Stimulated activated naive CD8-positive, alpha-beta T cell treated with anti-CD3 and anti-CD28 coated beads, Interleukin-15, Interleukin-2, amounts not matched to agents 100 ng/mL and 50 ng/mL, for 24 hours (primary cell): ENCODE data around the gene ACP6.
"Not testable (repeated sequence)": the region's sequence is repeated elsewhere in the genome, so short reads cannot be mapped to it uniquely, and the experiment has no call there.

ENCODE experiments used
- H3K27ac Mint-ChIP-seq: one replicate; pipeline ENCODE4 v1.8.0; 2021; ENCODE audit warnings: mild to moderate bottlenecking, mixed read lengths
- H3K27me3 Mint-ChIP-seq: one replicate; pipeline ENCODE4 v1.8.0; 2021; ENCODE audit warnings: mixed read lengths
- H3K36me3 Mint-ChIP-seq: one replicate; pipeline ENCODE4 v1.8.0; 2021; ENCODE audit warnings: low read depth, mixed read lengths
- H3K4me1 Mint-ChIP-seq: one replicate; pipeline ENCODE4 v1.8.0; 2021; ENCODE audit warnings: low read depth, mixed read lengths
- H3K4me3 Mint-ChIP-seq: one replicate; pipeline ENCODE4 v1.8.0; 2021; ENCODE audit warnings: mild to moderate bottlenecking, mixed read lengths
- H3K9me3 Mint-ChIP-seq: one replicate; pipeline ENCODE4 v1.8.0; 2021; ENCODE audit warnings: mixed read lengths

The ACP6 gene

GRCh38 chr1:147618771-147619170 is 51.6 kb downstream of the ACP6 start:
- Mint-ChIP-seq H3K9me3 (no peaks in the 10 kb centered on the region), H3K36me3 (peaks cover 66% of the 10 kb centered on the region), H3K27me3 (no peaks in the 10 kb centered on the region), H3K4me1 (peaks cover 19% of the 10 kb centered on the region), H3K4me3 (no peak overlapping the region), H3K27ac (peak overlapping the region; percentile 71)

- Mint-ChIP-seq H3K4me3 (no peak overlapping the region), H3K36me3 (peaks cover 72% of the 10 kb centered on the region), H3K27me3 (no peaks in the 10 kb centered on the region), H3K9me3 (no peaks in the 10 kb centered on the region), H3K4me1 (peaks cover 19% of the 10 kb centered on the region), H3K27ac (peak overlapping the region; percentile 71)
These were observed 52.2 kb downstream of the ACP6 start for GRCh38 chr1:147618077-147618569.

DNA sequence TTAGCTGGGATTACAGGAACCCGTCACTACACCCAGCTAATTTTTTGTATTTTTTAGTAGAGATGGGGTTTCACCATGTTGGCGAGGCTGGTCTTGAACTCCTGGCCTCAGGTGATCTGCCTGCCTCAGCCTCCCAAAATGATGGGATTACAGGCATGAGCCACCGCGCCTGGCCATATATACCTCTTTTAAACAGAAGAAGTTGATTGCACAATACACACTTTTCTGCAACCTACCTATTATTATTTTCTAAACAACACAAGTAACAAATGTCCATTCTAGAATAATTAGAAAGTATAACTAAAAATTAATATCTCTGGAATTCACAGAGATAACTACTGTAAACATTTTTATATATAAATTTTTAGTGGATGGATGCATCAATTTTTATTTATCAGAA is 55.4 kb downstream of the ACP6 start:
- not testable (repeated sequence) for H3K27me3 Mint-ChIP-seq, H3K9me3 Mint-ChIP-seq, H3K27ac Mint-ChIP-seq, H3K4me3 Mint-ChIP-seq
- H3K36me3 Mint-ChIP-seq = peaks cover 72% of the 10 kb centered on the region
- peaks cover 25% of the 10 kb centered on the region for H3K4me1 Mint-ChIP-seq

DNA sequence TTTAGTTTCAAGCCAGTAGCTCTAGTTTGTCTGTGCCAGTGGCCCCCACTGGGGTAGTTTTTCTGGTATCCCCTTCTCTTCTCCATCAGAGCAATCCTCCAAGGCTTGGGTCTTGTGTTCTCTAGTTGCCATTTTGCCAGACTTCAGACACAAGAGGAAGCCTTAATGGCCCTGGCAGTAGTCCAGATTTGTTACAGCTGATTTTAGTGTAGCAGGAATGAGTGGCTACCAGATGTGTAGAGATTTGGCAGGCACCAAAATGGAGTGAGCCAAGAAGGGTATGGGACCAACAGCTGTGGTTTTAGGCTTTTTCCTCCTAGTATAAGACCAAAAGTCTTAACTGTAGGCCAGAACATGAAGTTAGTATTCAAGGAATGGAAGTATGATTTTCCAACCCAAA is 56.8 kb downstream of the ACP6 start:
- Mint-ChIP-seq H3K4me1 (peaks cover 22% of the 10 kb centered on the region), H3K27ac (no peak overlapping the region), H3K27me3 (no peaks in the 10 kb centered on the region), H3K36me3 (peaks cover 73% of the 10 kb centered on the region), H3K4me3 (no peak overlapping the region), H3K9me3 (no peaks in the 10 kb centered on the region)

DNA sequence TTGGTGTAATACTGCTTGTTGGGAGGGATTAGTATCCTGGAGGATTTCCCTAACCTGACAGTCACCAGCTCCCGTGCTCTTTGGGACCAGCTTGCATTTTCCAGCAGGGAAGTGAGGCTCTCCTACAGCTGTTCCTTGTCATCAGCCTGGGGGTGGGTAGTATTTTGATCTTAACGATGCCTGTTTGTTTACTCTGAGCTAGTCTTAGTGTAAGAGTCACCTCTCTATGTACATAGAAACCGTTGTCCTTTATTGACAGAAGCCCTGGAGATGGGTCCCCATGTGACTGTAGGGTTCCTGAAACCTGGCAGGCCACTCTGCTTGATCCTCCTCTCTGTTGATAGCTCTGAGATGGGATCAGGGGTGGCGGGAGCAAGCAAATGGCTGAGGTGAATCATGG is 58.0 kb downstream of the ACP6 start:
- Mint-ChIP-seq H3K27ac (no peak overlapping the region), H3K9me3 (no peaks in the 10 kb centered on the region), H3K27me3 (no peaks in the 10 kb centered on the region), H3K4me1 (peaks cover 10% of the 10 kb centered on the region), H3K4me3 (no peak overlapping the region), H3K36me3 (peaks cover 76% of the 10 kb centered on the region)

- peaks cover 6% of the 10 kb centered on the region for H3K4me1 Mint-ChIP-seq
- no peaks in the 10 kb centered on the region for H3K27me3 Mint-ChIP-seq
- H3K27ac Mint-ChIP-seq = no peak overlapping the region
- no peak overlapping the region for H3K4me3 Mint-ChIP-seq
- peaks cover 76% of the 10 kb centered on the region for H3K36me3 Mint-ChIP-seq
- H3K9me3 Mint-ChIP-seq = no peaks in the 10 kb centered on the region
These were observed 58.7 kb downstream of the ACP6 start for GRCh38 chr1:147611586-147611985.

GRCh38 chr1:147611021-147611426 is 59.3 kb downstream of the ACP6 start:
- no peak overlapping the region for H3K4me3 Mint-ChIP-seq
- H3K36me3 Mint-ChIP-seq = peaks cover 79% of the 10 kb centered on the region
- H3K27me3 Mint-ChIP-seq = no peaks in the 10 kb centered on the region
- peaks cover 6% of the 10 kb centered on the region for H3K4me1 Mint-ChIP-seq
- no peaks in the 10 kb centered on the region for H3K9me3 Mint-ChIP-seq
- no peak overlapping the region for H3K27ac Mint-ChIP-seq

- Mint-ChIP-seq H3K4me3 (no peak overlapping the region), H3K36me3 (peaks cover 76% of the 10 kb centered on the region), H3K9me3 (no peaks in the 10 kb centered on the region), H3K4me1 (peaks cover 9% of the 10 kb centered on the region), H3K27me3 (no peaks in the 10 kb centered on the region), H3K27ac (no peak overlapping the region)
These were observed 61.0 kb downstream of the ACP6 start for GRCh38 chr1:147609358-147609757.

DNA sequence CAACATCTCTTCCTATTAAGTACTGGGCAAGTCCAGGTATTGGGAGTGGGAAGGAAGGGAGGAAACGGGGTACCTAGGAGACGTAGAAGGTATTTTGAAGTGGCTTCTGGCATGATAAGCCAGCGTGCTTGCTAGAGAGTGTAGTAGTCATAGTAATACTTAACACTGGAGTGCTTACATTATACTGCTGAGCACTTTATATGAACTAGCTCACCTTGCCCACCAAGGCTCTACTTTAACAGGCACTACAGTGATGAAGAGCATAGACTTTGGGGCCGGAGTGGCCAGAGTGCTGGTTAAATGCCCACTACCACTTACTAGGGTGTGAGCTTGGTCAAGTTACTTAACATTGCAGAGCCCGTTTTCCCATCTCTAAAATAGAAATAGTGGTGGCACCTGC is 61.7 kb downstream of the ACP6 start:
- Mint-ChIP-seq H3K36me3 (peaks cover 69% of the 10 kb centered on the region), H3K4me3 (no peak overlapping the region), H3K27me3 (no peaks in the 10 kb centered on the region), H3K4me1 (peaks cover 14% of the 10 kb centered on the region), H3K27ac (no peak overlapping the region), H3K9me3 (no peaks in the 10 kb centered on the region)

- peaks cover 32% of the 10 kb centered on the region for H3K4me1 Mint-ChIP-seq
- H3K27me3 Mint-ChIP-seq = no peaks in the 10 kb centered on the region
- H3K27ac Mint-ChIP-seq = no peak overlapping the region
- peaks cover 51% of the 10 kb centered on the region for H3K36me3 Mint-ChIP-seq
- no peaks in the 10 kb centered on the region for H3K9me3 Mint-ChIP-seq
- H3K4me3 Mint-ChIP-seq = no peak overlapping the region
These were observed 64.7 kb downstream of the ACP6 start for GRCh38 chr1:147605591-147605990.

DNA sequence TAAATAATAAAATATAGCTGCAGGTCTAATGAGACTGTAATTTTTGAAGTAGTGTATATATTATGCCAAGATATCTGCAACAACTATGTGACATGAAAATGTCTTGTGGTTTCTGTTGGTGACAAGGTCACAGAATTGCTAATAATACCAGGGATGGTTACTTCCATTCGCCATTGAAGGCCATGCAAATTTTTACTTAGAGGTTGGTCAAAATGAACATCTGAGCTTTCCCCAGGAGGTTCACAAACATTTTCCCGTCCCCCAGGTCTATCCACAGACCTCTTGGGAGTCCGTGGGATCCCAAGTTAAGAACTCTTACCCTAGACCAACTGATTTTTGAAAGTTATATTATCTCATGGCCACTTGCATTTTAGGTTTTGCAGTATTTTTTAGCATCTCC is 66.3 kb downstream of the ACP6 start:
- Mint-ChIP-seq H3K9me3 (no peaks in the 10 kb centered on the region), H3K4me3 (no peak overlapping the region)

GRCh38 chr1:147600119-147601111 is 69.9 kb downstream of the ACP6 start:
- Mint-ChIP-seq H3K27ac (peak overlapping the region; percentile 89), H3K4me1 (peaks cover 43% of the 10 kb centered on the region), H3K36me3 (peaks cover 18% of the 10 kb centered on the region), H3K27me3 (no peaks in the 10 kb centered on the region), H3K4me3 (peak overlapping the region; percentile 91), H3K9me3 (no peaks in the 10 kb centered on the region)

More for the DNA sequence above, 66.3 kb downstream of the ACP6 start:
- Mint-ChIP-seq H3K27ac (no peak overlapping the region), H3K4me1 (peaks cover 32% of the 10 kb centered on the region), H3K36me3 (peaks cover 44% of the 10 kb centered on the region), H3K27me3 (no peaks in the 10 kb centered on the region)

DNA sequence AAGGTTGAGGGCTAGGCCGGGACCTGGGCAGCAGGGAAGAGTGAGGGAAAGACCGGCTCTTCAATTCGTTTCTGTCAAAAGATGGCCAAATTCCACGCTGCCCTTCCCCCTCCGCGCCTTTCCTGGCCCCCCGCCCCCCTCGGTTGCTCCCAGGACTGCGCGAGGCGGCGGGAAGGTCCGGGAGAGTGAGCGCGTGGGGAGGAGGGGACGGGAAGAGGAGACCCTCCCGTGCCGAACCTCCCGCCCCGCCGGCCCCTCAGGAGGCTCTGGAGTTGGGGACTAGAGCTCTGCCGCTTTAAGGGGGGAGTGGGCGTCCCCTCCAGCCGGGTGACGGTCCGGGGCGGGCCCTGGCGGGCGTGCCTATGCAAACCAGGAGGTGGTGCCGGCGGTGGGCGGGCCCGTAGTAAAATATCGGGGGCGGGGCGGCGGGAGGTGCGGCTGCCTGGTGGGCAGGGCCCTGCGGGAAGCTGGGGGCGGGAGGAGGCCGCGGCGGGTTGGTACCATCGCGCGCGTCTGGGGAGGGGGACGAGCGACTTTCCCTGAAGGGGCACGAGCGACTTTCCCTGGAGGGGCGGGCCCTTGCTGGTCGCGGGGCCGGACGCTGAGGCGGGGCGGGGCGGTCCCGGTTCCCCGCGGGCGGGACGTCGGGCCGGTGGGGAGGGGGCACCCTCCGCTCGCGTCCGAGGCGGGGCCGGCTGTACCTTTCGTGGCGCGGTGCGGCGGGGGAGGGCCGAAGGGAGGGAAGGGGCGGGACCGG is 70.8 kb downstream of the ACP6 start:
- peaks cover 42% of the 10 kb centered on the region for H3K4me1 Mint-ChIP-seq
- peak overlapping the region; percentile 88 for H3K4me3 Mint-ChIP-seq
- H3K36me3 Mint-ChIP-seq = peaks cover 10% of the 10 kb centered on the region
- peak overlapping the region; percentile 88 for H3K27ac Mint-ChIP-seq
- no peaks in the 10 kb centered on the region for H3K27me3 Mint-ChIP-seq
- H3K9me3 Mint-ChIP-seq = no peaks in the 10 kb centered on the region

GRCh38 chr1:147598621-147599361 is 71.5 kb downstream of the ACP6 start:
- Mint-ChIP-seq H3K27ac (peak overlapping the region; percentile 88), H3K9me3 (no peaks in the 10 kb centered on the region), H3K4me3 (peak overlapping the region; percentile 88), H3K4me1 (peaks cover 36% of the 10 kb centered on the region), H3K36me3 (peaks cover 9% of the 10 kb centered on the region), H3K27me3 (no peaks in the 10 kb centered on the region)
